Panc1 (cell line): ENCODE data around the gene CACNA1C. TPM values are rescaled to one million over a fixed set of nuclear protein-coding genes. Genes with fewer than 3 reads are reported as not detected.

Experiments used
- ATAC-seq: fragments of 200-7000 bp; cut with Tn5 transposase; 2 replicates; pipeline ENCODE4 v1.9.1; 2020; ENCODE audit warnings: mild to moderate bottlenecking, moderate library complexity
- BruUV-seq: library from RNA; stranded (reverse); fragments of 400-500 nt; replicated peaks from 2 replicates; lab custom pipeline; 2021; lab: Mats Ljungman, UMichigan
- CTCF ChIA-PET: fragments of 300-600 bp; sonication (Branson Sonifier 250); formaldehyde crosslinking; loops from one replicate; lab custom pipeline; 2022; ENCODE audit warnings: antibody characterized with exemption; lab: Charles Lee
- POLR2A ChIA-PET: fragments of 300-600 bp; sonication (Branson Sonifier 250); formaldehyde crosslinking; loops from one replicate; lab custom pipeline; 2022; ENCODE audit warnings: antibody characterized with exemption; lab: Charles Lee
- DNase-seq: peaks from one replicate; pipeline ENCODE4 v3.0.0-alpha.2; 2010; ENCODE audit warnings: low read depth, low spot score
- H3K27ac ChIP-seq: 2 replicates; pipeline ENCODE4 v1.5.1; 2011; ENCODE audit warnings: mild to moderate bottlenecking, low read length, inconsistent platforms
- H3K27me3 ChIP-seq: fragments of 200-500 bp; sonication (Bioruptor generic); 2 replicates; pipeline ENCODE4 v1.6.0; 2014; ENCODE audit warnings: low read length, inconsistent platforms; ENCODE audit not compliant: control insufficient read depth, insufficient read depth
- H3K36me3 ChIP-seq: fragments of 200-500 bp; sonication (Bioruptor generic); 2 replicates; pipeline ENCODE4 v1.5.1; 2014; ENCODE audit warnings: inconsistent platforms, mild to moderate bottlenecking, low read length, moderate library complexity; ENCODE audit not compliant: control insufficient read depth, insufficient read depth
- H3K4me1 ChIP-seq: 2 replicates; pipeline ENCODE4 v1.5.1; 2011; ENCODE audit warnings: inconsistent platforms, mild to moderate bottlenecking, low read length, moderate library complexity; ENCODE audit not compliant: control insufficient read depth, insufficient read depth
- H3K4me3 ChIP-seq, 2 experiments: 2 replicates each; pipeline ENCODE4 v1.5.1; 2011 to 2012; ENCODE audit warnings: low read depth in 2 of 2, low read length in 2 of 2, mild to moderate bottlenecking in 2 of 2, inconsistent platforms in 1 of 2, moderate library complexity in 1 of 2
- H3K9me3 ChIP-seq: fragments of 200-500 bp; sonication (Bioruptor generic); 2 replicates; pipeline ENCODE4 v1.5.1; 2014; ENCODE audit warnings: low read depth, mild to moderate bottlenecking, inconsistent platforms, low read length, moderate library complexity; ENCODE audit not compliant: control insufficient read depth, insufficient read depth
- CTCF ChIP-seq: fragments of 450-650 bp; IDR thresholded peaks from 2 replicates; pipeline ENCODE4 v1.5.1; 2017; ENCODE audit warnings: mild to moderate bottlenecking
- POLR2AphosphoS5 ChIP-seq: IDR thresholded peaks from 2 replicates; pipeline ENCODE4 v1.6.1; 2012; ENCODE audit warnings: mild to moderate bottlenecking, low read depth, low read length, moderate library complexity
- REST ChIP-seq, 2 experiments: IDR thresholded peaks; 2 replicates each; pipeline ENCODE4 v1.6.1; 2011 to 2012; ENCODE audit warnings: low read depth in 2 of 2, control low read depth in 1 of 2, low read length in 1 of 2, mild to moderate bottlenecking in 1 of 2, moderate library complexity in 1 of 2; ENCODE audit not compliant: insufficient read depth in 1 of 2
- SIN3A ChIP-seq: IDR thresholded peaks from 2 replicates; pipeline ENCODE4 v1.6.1; 2012; ENCODE audit warnings: low read depth, mild to moderate bottlenecking, low read length, moderate library complexity, borderline replicate concordance; ENCODE audit not compliant: insufficient read depth
- TCF7L2 ChIP-seq: IDR thresholded peaks from 2 replicates; pipeline ENCODE4 v1.6.1; 2011; ENCODE audit warnings: mild to moderate bottlenecking, low read depth, low read length, inconsistent platforms
- in situ Hi-C: cut with HindIII; loops from 2 replicates; pipeline ENCODE4 v1.10.0; 2016; ENCODE audit warnings: low sequenced_read_pairs, low pct_unique_long_range_greater_than_20kb
- intact Hi-C: fragments of 100-400 bp; cut with micrococcal nuclease; formaldehyde crosslinking; loops from one replicate; pipeline ENCODE4 v1.10.0; 2022; ENCODE audit not compliant: unreplicated experiment
- total RNA-seq: library from RNA; stranded (reverse); gene quantifications from one replicate; pipeline ENCODE4 v1.2.1, GENCODE V29; 2021; ENCODE audit not compliant: unreplicated experiment

The CACNA1C gene
- total RNA-seq, 1 experiment from 2014 or later = 0.03 TPM

GRCh38 chr12:2333491-2334195 is 280.9 kb downstream of the CACNA1C start:
- Histone ChIP-seq H3K4me3 (no peak overlapping the region), H3K9me3 (no peaks in the 10 kb centered on the region), H3K27me3 (no peaks in the 10 kb centered on the region), H3K36me3 (no peaks in the 10 kb centered on the region), H3K4me1 (no peaks in the 10 kb centered on the region), H3K27ac (no peak overlapping the region)
- BruUV-seq = no TSS peak
- in situ Hi-C loops (no loop called here), intact Hi-C loops (no loop called here)
- DNase-seq (no peak), ATAC-seq (no peak)
- TF ChIP-seq CTCF = no peak
- ChIA-PET POLR2A (no interaction called here), CTCF (no interaction called here)

- TF ChIP-seq SIN3A (no peak), REST (IDR thresholded peaks at IDR 0.05; ENCODE audit: insufficient read depth in 1 of 2, low read depth in 2 of 2, low read length in 1 of 2) (no peak), POLR2AphosphoS5 (no peak), CTCF (no peak), TCF7L2 (no peak)
- Histone ChIP-seq H3K27me3 (no peaks in the 10 kb centered on the region), H3K27ac (no peak overlapping the region), H3K4me1 (no peaks in the 10 kb centered on the region), H3K4me3 (no peak overlapping the region), H3K36me3 (no peaks in the 10 kb centered on the region), H3K9me3 (no peaks in the 10 kb centered on the region)
- CTCF ChIA-PET = no interaction called here
- DNase-seq = no peak
- no peak for ATAC-seq
- BruUV-seq = no TSS peak
- in situ Hi-C loops (no loop called here), intact Hi-C loops (no loop called here)
- POLR2A ChIA-PET = no interaction called here
These were observed 281.5 kb downstream of the CACNA1C start for GRCh38 chr12:2334271-2334670.
